ELR (cell line): ENCODE data around the gene UNC13A.

Source experiments
- DNase-seq: peaks from one replicate; pipeline ENCODE4 v3.0.0-alpha.2; 2015; ENCODE audit warnings: low read depth

Gene UNC13A

GRCh38 chr19:17669419-17669818 lies 18.7 kb downstream of the UNC13A start:
- no peak for DNase-seq

- DNase-seq: no peak
These were observed 23.1 kb downstream of the UNC13A start for GRCh38 chr19:17665058-17665457.

- DNase-seq: no peak
These were observed 28.2 kb downstream of the UNC13A start for GRCh38 chr19:17659996-17660395.

- DNase-seq: no peak
These were observed 29.5 kb downstream of the UNC13A start for GRCh38 chr19:17658666-17659065.

GRCh38 chr19:17658240-17658639 lies 29.9 kb downstream of the UNC13A start:
- no peak for DNase-seq

- DNase-seq: no peak
These were observed 31.2 kb downstream of the UNC13A start for GRCh38 chr19:17656970-17657369.

GRCh38 chr19:17655751-17656472 lies 32.2 kb downstream of the UNC13A start:
- no peak for DNase-seq

GRCh38 chr19:17654993-17655392 lies 33.2 kb downstream of the UNC13A start:
- no peak for DNase-seq

- no peak for DNase-seq
These were observed 35.5 kb downstream of the UNC13A start for GRCh38 chr19:17652627-17653026.

- DNase-seq: no peak
These were observed 39.4 kb downstream of the UNC13A start for GRCh38 chr19:17648786-17649185.

- DNase-seq: no peak
These were observed 40.0 kb downstream of the UNC13A start for GRCh38 chr19:17648097-17648660.

- DNase-seq: no peak
These were observed 40.8 kb downstream of the UNC13A start for GRCh38 chr19:17647071-17648020.

- DNase-seq: no peak
These were observed 41.7 kb downstream of the UNC13A start for GRCh38 chr19:17646441-17646840.

- no peak for DNase-seq
These were observed 42.7 kb downstream of the UNC13A start for GRCh38 chr19:17645339-17645963.

GRCh38 chr19:17642656-17643055 lies 45.5 kb downstream of the UNC13A start:
- DNase-seq: no peak

GRCh38 chr19:17641846-17642245 lies 46.3 kb downstream of the UNC13A start:
- no peak for DNase-seq

GRCh38 chr19:17641181-17641580 lies 47.0 kb downstream of the UNC13A start:
- no peak for DNase-seq

- DNase-seq: no peak
These were observed 54.5 kb downstream of the UNC13A start for GRCh38 chr19:17633700-17634099.

GRCh38 chr19:17632577-17632976 lies 55.6 kb downstream of the UNC13A start:
- DNase-seq: no peak

GRCh38 chr19:17629760-17630159 lies 58.4 kb downstream of the UNC13A start:
- DNase-seq: no peak

- DNase-seq: no peak
These were observed 60.2 kb downstream of the UNC13A start for GRCh38 chr19:17627921-17628320.

- no peak for DNase-seq
These were observed 61.0 kb downstream of the UNC13A start for GRCh38 chr19:17627161-17627560.
